Effector memory CD4-positive, alpha-beta T cell (primary cell): ENCODE data around the gene CLASP1.
"Not testable (repeated sequence)": the region's sequence is repeated elsewhere in the genome, so short reads cannot be mapped to it uniquely, and the experiment has no call there.

Source experiments
- DNase-seq, 3 donors: peaks; one replicate each; pipeline ENCODE4 v3.0.0-alpha.2; 2020
- H3K27ac ChIP-seq: 2 replicates; pipeline ENCODE4 v1.7.0; 2013; ENCODE audit warnings: mild to moderate bottlenecking, low read length, moderate library complexity; ENCODE audit not compliant: insufficient read depth, poor library complexity, severe bottlenecking
- H3K27me3 ChIP-seq: replicated peaks from 2 replicates; pipeline ENCODE4 v1.7.0; 2013; ENCODE audit warnings: mild to moderate bottlenecking, low read length; ENCODE audit not compliant: insufficient read depth, control insufficient read depth, poor library complexity, severe bottlenecking
- H3K36me3 ChIP-seq: 2 replicates; pipeline ENCODE4 v1.7.0; 2013; ENCODE audit warnings: mild to moderate bottlenecking, low read length, moderate library complexity; ENCODE audit not compliant: control insufficient read depth, insufficient read depth
- H3K4me1 ChIP-seq: 2 replicates; pipeline ENCODE4 v1.7.0; 2013; ENCODE audit warnings: low read length, mild to moderate bottlenecking; ENCODE audit not compliant: control insufficient read depth, insufficient read depth, poor library complexity, severe bottlenecking
- H3K4me3 ChIP-seq: 2 replicates; pipeline ENCODE4 v1.7.0; 2013; ENCODE audit warnings: low read length, low read depth, mild to moderate bottlenecking; ENCODE audit not compliant: insufficient read depth, poor library complexity, severe bottlenecking
- H3K9me3 ChIP-seq: 2 replicates; pipeline ENCODE4 v1.7.0; 2013; ENCODE audit warnings: mild to moderate bottlenecking, low read length, moderate library complexity; ENCODE audit not compliant: control insufficient read depth

Gene CLASP1

GRCh38 chr2:121567957-121568409 lies 81.3 kb downstream of the CLASP1 start:
- Histone ChIP-seq H3K4me3 (no peak overlapping the region), H3K4me1 (no peaks in the 10 kb centered on the region), H3K36me3 (no peaks in the 10 kb centered on the region), H3K27ac (no peak overlapping the region), H3K27me3 (no peaks in the 10 kb centered on the region), H3K9me3 (no peaks in the 10 kb centered on the region)
- no peak for DNase-seq

- H3K4me1 ChIP-seq: no peaks in the 10 kb centered on the region
- H3K27ac ChIP-seq: no peak overlapping the region
- no peaks in the 10 kb centered on the region for H3K27me3 ChIP-seq
- H3K4me3 ChIP-seq: no peak overlapping the region
- no peaks in the 10 kb centered on the region for H3K9me3 ChIP-seq
- no peak for DNase-seq
- no peaks in the 10 kb centered on the region for H3K36me3 ChIP-seq
These were observed 81.8 kb downstream of the CLASP1 start for GRCh38 chr2:121567452-121567851.

- Histone ChIP-seq H3K4me1 (no peaks in the 10 kb centered on the region), H3K27ac (no peak overlapping the region), H3K4me3 (no peak overlapping the region), H3K27me3 (no peaks in the 10 kb centered on the region), H3K36me3 (no peaks in the 10 kb centered on the region), H3K9me3 (no peaks in the 10 kb centered on the region)
- DNase-seq: no peak
These were observed 83.6 kb downstream of the CLASP1 start for GRCh38 chr2:121565389-121566250.

- Histone ChIP-seq H3K27me3 (no peaks in the 10 kb centered on the region), H3K27ac (no peak overlapping the region), H3K4me3 (no peak overlapping the region), H3K9me3 (no peaks in the 10 kb centered on the region), H3K36me3 (no peaks in the 10 kb centered on the region), H3K4me1 (no peaks in the 10 kb centered on the region)
- DNase-seq: no peak
These were observed 84.4 kb downstream of the CLASP1 start for GRCh38 chr2:121564905-121565304.

- H3K4me3 ChIP-seq, H3K4me1 ChIP-seq, H3K9me3 ChIP-seq, H3K27me3 ChIP-seq, H3K36me3 ChIP-seq, H3K27ac ChIP-seq, DNase-seq: not testable (repeated sequence)
These were observed 85.5 kb downstream of the CLASP1 start for GRCh38 chr2:121563754-121564153.

GRCh38 chr2:121562269-121563176 lies 86.7 kb downstream of the CLASP1 start:
- Histone ChIP-seq H3K9me3 (no peaks in the 10 kb centered on the region), H3K36me3 (no peaks in the 10 kb centered on the region), H3K4me1 (no peaks in the 10 kb centered on the region), H3K4me3 (no peak overlapping the region), H3K27me3 (no peaks in the 10 kb centered on the region), H3K27ac (no peak overlapping the region)
- no peak for DNase-seq

- Histone ChIP-seq H3K27ac (no peak overlapping the region), H3K27me3 (no peaks in the 10 kb centered on the region), H3K9me3 (no peaks in the 10 kb centered on the region), H3K4me1 (no peaks in the 10 kb centered on the region), H3K4me3 (no peak overlapping the region), H3K36me3 (no peaks in the 10 kb centered on the region)
- no peak for DNase-seq
These were observed 87.5 kb downstream of the CLASP1 start for GRCh38 chr2:121561617-121562268.

GRCh38 chr2:121558329-121558728 lies 90.9 kb downstream of the CLASP1 start:
- Histone ChIP-seq H3K4me3 (no peak overlapping the region), H3K27ac (no peak overlapping the region), H3K9me3 (no peaks in the 10 kb centered on the region), H3K36me3 (no peaks in the 10 kb centered on the region), H3K27me3 (no peaks in the 10 kb centered on the region), H3K4me1 (no peaks in the 10 kb centered on the region)
- no peak for DNase-seq

- H3K36me3 ChIP-seq: no peaks in the 10 kb centered on the region
- H3K4me1 ChIP-seq: no peaks in the 10 kb centered on the region
- no peaks in the 10 kb centered on the region for H3K9me3 ChIP-seq
- H3K27me3 ChIP-seq: no peaks in the 10 kb centered on the region
- H3K4me3 ChIP-seq: no peak overlapping the region
- no peak overlapping the region for H3K27ac ChIP-seq
- no peak for DNase-seq
These were observed 94.3 kb downstream of the CLASP1 start for GRCh38 chr2:121555008-121555407.
